Neural cell (in vitro differentiated cells): Measurements from ENCODE around the gene KIF2A. TPM values are rescaled to one million over a fixed set of nuclear protein-coding genes. Genes with fewer than 3 reads are reported as not detected.

Experiments
- H2AFZ ChIP-seq: fragments of 200-600, 300-800 bp; sonication (generic), shearing (Covaris generic); 2 replicates; pipeline ENCODE4 v1.6.0; 2014; ENCODE audit warnings: low read depth, mild to moderate bottlenecking, antibody characterized with exemption, low read length, moderate library complexity
- H3F3A ChIP-seq: fragments of 200-600 bp; shearing (Covaris generic); 2 replicates; pipeline ENCODE4 v1.6.1; 2016; ENCODE audit warnings: mild to moderate bottlenecking, moderate library complexity, mixed read lengths, antibody characterized with exemption, low read length; ENCODE audit not compliant: insufficient read depth, poor library complexity, severe bottlenecking
- H3K27ac ChIP-seq: fragments of 200-600, 300-800 bp; sonication (generic), shearing (Covaris generic); 2 replicates; pipeline ENCODE4 v1.5.1; 2014; ENCODE audit warnings: mild to moderate bottlenecking, low read length, moderate library complexity
- H3K27me3 ChIP-seq: fragments of 300-800, 200-600 bp; sonication (generic), shearing (Covaris generic); 2 replicates; pipeline ENCODE4 v1.6.0; 2014; ENCODE audit warnings: mild to moderate bottlenecking, low read depth, low read length, moderate library complexity; ENCODE audit not compliant: insufficient read depth
- H3K36me3 ChIP-seq: fragments of 300-800, 200-600 bp; sonication (generic), shearing (Covaris generic); 2 replicates; pipeline ENCODE4 v1.5.1; 2014; ENCODE audit warnings: mild to moderate bottlenecking, antibody characterized with exemption, low read length, moderate library complexity; ENCODE audit not compliant: insufficient read depth
- H3K4me2 ChIP-seq: fragments of 300-800, 200-600 bp; sonication (generic), shearing (Covaris generic); 2 replicates; pipeline ENCODE4 v1.6.0; 2014; ENCODE audit warnings: mild to moderate bottlenecking, low read length
- H3K4me3 ChIP-seq: fragments of 300-800, 200-600 bp; sonication (generic), shearing (Covaris generic); 2 replicates; pipeline ENCODE4 v1.5.1; 2014; ENCODE audit warnings: mild to moderate bottlenecking, low read length, moderate library complexity
- H3K79me2 ChIP-seq: fragments of 200-600 bp; shearing (Covaris generic); replicated peaks from 2 replicates; pipeline ENCODE4 v1.6.0; 2014; ENCODE audit warnings: mild to moderate bottlenecking, low read length, moderate library complexity; ENCODE audit not compliant: insufficient read depth
- H3K9ac ChIP-seq: fragments of 300-800, 200-600 bp; sonication (generic), shearing (Covaris generic); 2 replicates; pipeline ENCODE4 v1.6.1; 2016; ENCODE audit warnings: mild to moderate bottlenecking, low read length, mixed read lengths
- H3K9me2 ChIP-seq: fragments of 200-600 bp; shearing (Covaris generic); 2 replicates; pipeline ENCODE4 v1.6.1; 2016; ENCODE audit warnings: mild to moderate bottlenecking, low read length, mixed read lengths; ENCODE audit not compliant: insufficient read depth
- H3K9me3 ChIP-seq: fragments of 200-600, 300-800 bp; sonication (generic), shearing (Covaris generic); 2 replicates; pipeline ENCODE4 v1.6.1; 2016; ENCODE audit warnings: mild to moderate bottlenecking, mixed run types, low read length, moderate library complexity, mixed read lengths
- H4K20me1 ChIP-seq: fragments of 200-600 bp; shearing (Covaris generic); 2 replicates; pipeline ENCODE4 v1.6.1; 2016; ENCODE audit warnings: mild to moderate bottlenecking, mixed run types; ENCODE audit not compliant: insufficient read depth
- CTCF ChIP-seq: fragments of 450-650 bp; IDR thresholded peaks from 2 replicates; pipeline ENCODE4 v1.5.1; 2014; ENCODE audit warnings: antibody characterized with exemption, mild to moderate bottlenecking, moderate library complexity; ENCODE audit not compliant: poor library complexity, severe bottlenecking
- EP300 ChIP-seq: fragments of 450-650 bp; conservative IDR thresholded peaks from 2 replicates; pipeline ENCODE4 v1.6.1; 2014; ENCODE audit warnings: antibody characterized with exemption, mild to moderate bottlenecking, moderate library complexity; ENCODE audit not compliant: poor library complexity, severe bottlenecking
- EZH2 ChIP-seq: fragments of 200-600, 300-800 bp; shearing (Covaris generic), sonication (generic); IDR thresholded peaks from 2 replicates; pipeline ENCODE4 v1.6.1; 2014; ENCODE audit warnings: antibody characterized with exemption, low read length, borderline replicate concordance, mild to moderate bottlenecking; ENCODE audit not compliant: insufficient read depth, poor library complexity, severe bottlenecking
- MXI1 ChIP-seq: fragments of 450-650 bp; conservative IDR thresholded peaks from 2 replicates; pipeline ENCODE4 v1.6.1; 2014; ENCODE audit warnings: antibody characterized with exemption, mild to moderate bottlenecking; ENCODE audit not compliant: poor library complexity, severe bottlenecking
- POLR2AphosphoS5 ChIP-seq: IDR thresholded peaks from 2 replicates; pipeline ENCODE4 v1.6.1; 2012
- RAD21 ChIP-seq: fragments of 450-650 bp; conservative IDR thresholded peaks from 2 replicates; pipeline ENCODE4 v1.6.1; 2014; ENCODE audit warnings: antibody characterized with exemption, mild to moderate bottlenecking, moderate library complexity
- REST ChIP-seq: IDR thresholded peaks from 2 replicates; pipeline ENCODE4 v1.6.1; 2012; ENCODE audit warnings: borderline replicate concordance
- SMC3 ChIP-seq: fragments of 450-650 bp; conservative IDR thresholded peaks from 2 replicates; pipeline ENCODE4 v1.6.1; 2014; ENCODE audit warnings: antibody characterized with exemption, mild to moderate bottlenecking, moderate library complexity; ENCODE audit not compliant: poor library complexity
- TAF1 ChIP-seq: IDR thresholded peaks from 2 replicates; pipeline ENCODE4 v1.6.1; 2012; ENCODE audit warnings: low read depth
- polyA plus RNA-seq: library from polyadenylated mRNA; depleted of rRNA; stranded (reverse); fragments of >200 nt; gene quantifications from 2 replicates; pipeline ENCODE4 v1.2.3, GENCODE V29; 2014

KIF2A gene
- polyA plus RNA-seq, 1 donor from 2014 or later, result 68.4 TPM

- peaks cover 15% of the 10 kb centered on the region for H3K36me3 ChIP-seq
- H3K27ac ChIP-seq, result no peak overlapping the region
- H3K4me2 ChIP-seq, result no peak overlapping the region
- TF ChIP-seq EZH2 (no peak), REST (no peak), EP300 (no peak), MXI1 (no peak), TAF1 (no peak), SMC3 (no peak), POLR2AphosphoS5 (no peak), RAD21 (no peak), CTCF (no peak)
- no peaks in the 10 kb centered on the region for H3K79me2 ChIP-seq
- H4K20me1 ChIP-seq, result no peaks in the 10 kb centered on the region
- H3K27me3 ChIP-seq, result no peaks in the 10 kb centered on the region
- H3K9me2 ChIP-seq, result no peaks in the 10 kb centered on the region
- H3K9me3 ChIP-seq, result no peaks in the 10 kb centered on the region
- H3K4me3 ChIP-seq, result no peak overlapping the region
- no peak overlapping the region for H3K9ac ChIP-seq
- H3F3A ChIP-seq, result no peaks in the 10 kb centered on the region
- no peak overlapping the region for H2AFZ ChIP-seq
Measured at GRCh38 chr5:62385131-62385530, 79.1 kb downstream of the KIF2A start.

- Histone ChIP-seq H3K4me3 (no peak overlapping the region), H3K4me2 (no peak overlapping the region), H4K20me1 (no peaks in the 10 kb centered on the region), H3K79me2 (no peaks in the 10 kb centered on the region), H3K9me3 (no peaks in the 10 kb centered on the region), H3F3A (no peaks in the 10 kb centered on the region), H3K36me3 (peaks cover 8% of the 10 kb centered on the region), H3K9me2 (no peaks in the 10 kb centered on the region), H3K9ac (no peak overlapping the region), H2AFZ (no peak overlapping the region), H3K27me3 (no peaks in the 10 kb centered on the region), H3K27ac (no peak overlapping the region)
- TF ChIP-seq CTCF (no peak), MXI1 (no peak), TAF1 (no peak), RAD21 (no peak), EP300 (no peak)
Measured at GRCh38 chr5:62385816-62386400, 79.9 kb downstream of the KIF2A start.
